ENCODE measurements around the gene DTNA. TPM values are rescaled to one million over a fixed set of nuclear protein-coding genes. Genes with fewer than 3 reads are reported as not detected.

DTNA gene
- total RNA-seq, 5 donors from 2014 or later (not counting 1 experiment from before 2014, with no cell fraction given), result 0.18 TPM; not detected in 4

GRCh38 chr18:34740724-34741123, 30.6 kb downstream of the DTNA start:
- H3K27ac ChIP-seq (ENCODE audit: low read length), result no peak overlapping the region
- H3K27ac Mint-ChIP-seq, result no peak overlapping the region
- no peaks in the 10 kb centered on the region for H3K36me3 ChIP-seq (ENCODE audit: control insufficient read depth in 2 of 2, extremely low read depth in 1 of 2, insufficient read depth in 1 of 2, low read length in 1 of 2)
- no peaks in the 10 kb centered on the region for H3K9me3 ChIP-seq
- H3K4me3 Mint-ChIP-seq, result no peak overlapping the region
- no peaks in the 10 kb centered on the region for H3K9me3 Mint-ChIP-seq
- POLR2A ChIA-PET, result no interaction called here
- DNase-seq (no peak), ATAC-seq (replicated peaks in 1 of 4) (no peak)
- no peaks in the 10 kb centered on the region for H3K36me3 Mint-ChIP-seq
- no peak overlapping the region for H3K4me3 ChIP-seq (ENCODE audit: control insufficient read depth in 1 of 2, extremely low read depth in 1 of 2, low read length in 1 of 2)
- WGBS (ENCODE audit: insufficient coverage), result no CpG with 5 or more reads among the region's 3 CpGs
- CTCF ChIA-PET, result no interaction called here
- no peaks in the 10 kb centered on the region for H3K4me1 ChIP-seq (ENCODE audit: control insufficient read depth in 1 of 2, extremely low read depth in 1 of 2, insufficient read depth in 2 of 2, low read length in 2 of 2)
- peaks cover 2 to 11% of the 10 kb centered on the region in 2 donors for H3K27me3 Mint-ChIP-seq
- H3K4me1 Mint-ChIP-seq, result no peaks in the 10 kb centered on the region
- no peaks in the 10 kb centered on the region for H3K27me3 ChIP-seq (replicated peaks in 1 of 2; ENCODE audit: control insufficient read depth in 2 of 2, extremely low read depth in 1 of 2, insufficient read depth in 2 of 2, low read length in 1 of 2)

GRCh38 chr18:34741401-34741800, 31.3 kb downstream of the DTNA start:
- WGBS (ENCODE audit: insufficient coverage), result 33% methylated on average over 1 of the region's 1 CpG
- ATAC-seq (replicated peaks in 1 of 4), result no peak

GRCh38 chr18:34742891-34743341, 32.8 kb downstream of the DTNA start:
- Histone ChIP-seq H3K36me3 (ENCODE audit: control insufficient read depth in 2 of 2, extremely low read depth in 1 of 2, insufficient read depth in 1 of 2, low read length in 1 of 2) (no peaks in the 10 kb centered on the region), H3K4me3 (ENCODE audit: control insufficient read depth in 1 of 2, extremely low read depth in 1 of 2, low read length in 1 of 2) (no peak overlapping the region), H3K9me3 (no peaks in the 10 kb centered on the region), H3K27me3 (replicated peaks in 1 of 2; ENCODE audit: control insufficient read depth in 2 of 2, extremely low read depth in 1 of 2, insufficient read depth in 2 of 2, low read length in 1 of 2) (no peaks in the 10 kb centered on the region), H3K27ac (ENCODE audit: low read length) (no peak overlapping the region), H3K4me1 (ENCODE audit: control insufficient read depth in 1 of 2, extremely low read depth in 1 of 2, insufficient read depth in 2 of 2, low read length in 2 of 2) (no peaks in the 10 kb centered on the region)
- DNase-seq (no peak), ATAC-seq (replicated peaks in 1 of 4) (no peak)
- Mint-ChIP-seq H3K4me3 (no peak overlapping the region), H3K36me3 (no peaks in the 10 kb centered on the region), H3K27me3 (peaks cover 2 to 8% of the 10 kb centered on the region in 2 donors), H3K27ac (no peak overlapping the region), H3K4me1 (no peaks in the 10 kb centered on the region), H3K9me3 (no peaks in the 10 kb centered on the region)
- 80% methylated on average over 2 of the region's 5 CpGs for WGBS (ENCODE audit: insufficient coverage)
- POLR2A ChIA-PET, result no interaction called here
- CTCF ChIA-PET, result no interaction called here

More at GRCh38 chr18:34741401-34741800, 31.3 kb downstream of the DTNA start:
- Mint-ChIP-seq H3K27me3 (peaks cover 2 to 8% of the 10 kb centered on the region in 2 donors), H3K9me3 (no peaks in the 10 kb centered on the region), H3K4me3 (no peak overlapping the region), H3K4me1 (no peaks in the 10 kb centered on the region), H3K27ac (no peak overlapping the region), H3K36me3 (no peaks in the 10 kb centered on the region)
- H3K27ac ChIP-seq (ENCODE audit: low read length), result no peak overlapping the region
- no peaks in the 10 kb centered on the region for H3K36me3 ChIP-seq (ENCODE audit: control insufficient read depth in 2 of 2, extremely low read depth in 1 of 2, insufficient read depth in 1 of 2, low read length in 1 of 2)
- DNase-seq, result no peak
- POLR2A ChIA-PET, result no interaction called here
- H3K27me3 ChIP-seq (replicated peaks in 1 of 2; ENCODE audit: control insufficient read depth in 2 of 2, extremely low read depth in 1 of 2, insufficient read depth in 2 of 2, low read length in 1 of 2), result no peaks in the 10 kb centered on the region
- CTCF ChIA-PET, result no interaction called here
- no peaks in the 10 kb centered on the region for H3K4me1 ChIP-seq (ENCODE audit: control insufficient read depth in 1 of 2, extremely low read depth in 1 of 2, insufficient read depth in 2 of 2, low read length in 2 of 2)
- no peaks in the 10 kb centered on the region for H3K9me3 ChIP-seq
- no peak overlapping the region for H3K4me3 ChIP-seq (ENCODE audit: control insufficient read depth in 1 of 2, extremely low read depth in 1 of 2, low read length in 1 of 2)

GRCh38 chr18:34744569-34744968, 34.5 kb downstream of the DTNA start:
- ChIA-PET CTCF (no interaction called here), POLR2A (no interaction called here)
- Mint-ChIP-seq H3K27me3 (peaks cover 0 to 8% of the 10 kb centered on the region in 2 donors), H3K36me3 (no peaks in the 10 kb centered on the region), H3K9me3 (no peaks in the 10 kb centered on the region), H3K27ac (no peak overlapping the region), H3K4me1 (no peaks in the 10 kb centered on the region), H3K4me3 (no peak overlapping the region)
- 86% methylated on average over 1 of the region's 4 CpGs for WGBS (ENCODE audit: insufficient coverage)
- Histone ChIP-seq H3K27me3 (replicated peaks in 1 of 2; ENCODE audit: control insufficient read depth in 2 of 2, extremely low read depth in 1 of 2, insufficient read depth in 2 of 2, low read length in 1 of 2) (no peaks in the 10 kb centered on the region), H3K27ac (ENCODE audit: low read length) (no peak overlapping the region), H3K4me1 (ENCODE audit: control insufficient read depth in 1 of 2, extremely low read depth in 1 of 2, insufficient read depth in 2 of 2, low read length in 2 of 2) (no peaks in the 10 kb centered on the region), H3K36me3 (ENCODE audit: control insufficient read depth in 2 of 2, extremely low read depth in 1 of 2, insufficient read depth in 1 of 2, low read length in 1 of 2) (no peaks in the 10 kb centered on the region), H3K4me3 (ENCODE audit: control insufficient read depth in 1 of 2, extremely low read depth in 1 of 2, low read length in 1 of 2) (no peak overlapping the region), H3K9me3 (no peaks in the 10 kb centered on the region)
- DNase-seq (no peak), ATAC-seq (replicated peaks in 1 of 4) (no peak)

GRCh38 chr18:34746614-34747013, 36.5 kb downstream of the DTNA start:
- H3K27me3 Mint-ChIP-seq, result peaks cover 0 to 10% of the 10 kb centered on the region in 2 donors
- Histone ChIP-seq H3K27ac (ENCODE audit: low read length) (no peak overlapping the region), H3K27me3 (replicated peaks in 1 of 2; ENCODE audit: control insufficient read depth in 2 of 2, extremely low read depth in 1 of 2, insufficient read depth in 2 of 2, low read length in 1 of 2) (no peaks in the 10 kb centered on the region), H3K4me3 (ENCODE audit: control insufficient read depth in 1 of 2, extremely low read depth in 1 of 2, low read length in 1 of 2) (no peak overlapping the region), H3K4me1 (ENCODE audit: control insufficient read depth in 1 of 2, extremely low read depth in 1 of 2, insufficient read depth in 2 of 2, low read length in 2 of 2) (no peaks in the 10 kb centered on the region), H3K36me3 (ENCODE audit: control insufficient read depth in 2 of 2, extremely low read depth in 1 of 2, insufficient read depth in 1 of 2, low read length in 1 of 2) (no peaks in the 10 kb centered on the region), H3K9me3 (no peaks in the 10 kb centered on the region)
- H3K36me3 Mint-ChIP-seq, result no peaks in the 10 kb centered on the region
- ChIA-PET CTCF (no interaction called here), POLR2A (no interaction called here)
- DNase-seq (no peak), ATAC-seq (replicated peaks in 1 of 4) (no peak)
- no peaks in the 10 kb centered on the region for H3K4me1 Mint-ChIP-seq
- H3K9me3 Mint-ChIP-seq, result no peaks in the 10 kb centered on the region
- H3K27ac Mint-ChIP-seq, result no peak overlapping the region
- 60% methylated on average over 1 of the region's 1 CpG for WGBS (ENCODE audit: insufficient coverage)
- no peak overlapping the region for H3K4me3 Mint-ChIP-seq

GRCh38 chr18:34749721-34750120, 39.6 kb downstream of the DTNA start:
- no peaks in the 10 kb centered on the region for H3K9me3 ChIP-seq
- H3K27ac ChIP-seq (ENCODE audit: low read length), result no peak overlapping the region
- DNase-seq, result no peak
- ATAC-seq (replicated peaks in 1 of 4), result no peak
- Mint-ChIP-seq H3K4me1 (no peaks in the 10 kb centered on the region), H3K9me3 (no peaks in the 10 kb centered on the region), H3K27me3 (peaks cover 6 to 22% of the 10 kb centered on the region in 2 donors), H3K27ac (no peak overlapping the region), H3K4me3 (no peak overlapping the region), H3K36me3 (no peaks in the 10 kb centered on the region)
- no peaks in the 10 kb centered on the region for H3K36me3 ChIP-seq (ENCODE audit: control insufficient read depth in 2 of 2, extremely low read depth in 1 of 2, insufficient read depth in 1 of 2, low read length in 1 of 2)
- ChIA-PET CTCF (interaction anchor here in 1 of 2 donors (0.6 kb wide), 1 partner anchor 664 kb away, joined by 3 read pairs; no protein-coding TSS in a partner anchor), POLR2A (interaction anchor here in 1 of 2 donors (0.6 kb wide), 1 partner anchor 9 kb away, joined by 4 read pairs; no protein-coding TSS in a partner anchor)
- no peaks in the 10 kb centered on the region for H3K4me1 ChIP-seq (ENCODE audit: control insufficient read depth in 1 of 2, extremely low read depth in 1 of 2, insufficient read depth in 2 of 2, low read length in 2 of 2)
- H3K27me3 ChIP-seq (replicated peaks in 1 of 2; ENCODE audit: control insufficient read depth in 2 of 2, extremely low read depth in 1 of 2, insufficient read depth in 2 of 2, low read length in 1 of 2), result no peaks in the 10 kb centered on the region
- no peak overlapping the region for H3K4me3 ChIP-seq (ENCODE audit: control insufficient read depth in 1 of 2, extremely low read depth in 1 of 2, low read length in 1 of 2)

- no peaks in the 10 kb centered on the region for H3K4me1 ChIP-seq (ENCODE audit: control insufficient read depth in 1 of 2, extremely low read depth in 1 of 2, insufficient read depth in 2 of 2, low read length in 2 of 2)
- Mint-ChIP-seq H3K36me3 (no peaks in the 10 kb centered on the region), H3K4me3 (no peak overlapping the region), H3K27me3 (peaks cover 8 to 21% of the 10 kb centered on the region in 2 donors), H3K4me1 (no peaks in the 10 kb centered on the region), H3K9me3 (no peaks in the 10 kb centered on the region), H3K27ac (no peak overlapping the region)
- ChIA-PET POLR2A (no interaction called here), CTCF (no interaction called here)
- no CpG with 5 or more reads among the region's 1 CpG for WGBS (ENCODE audit: insufficient coverage)
- no peak overlapping the region for H3K27ac ChIP-seq (ENCODE audit: low read length)
- H3K27me3 ChIP-seq (replicated peaks in 1 of 2; ENCODE audit: control insufficient read depth in 2 of 2, extremely low read depth in 1 of 2, insufficient read depth in 2 of 2, low read length in 1 of 2), result no peaks in the 10 kb centered on the region
- DNase-seq (no peak), ATAC-seq (replicated peaks in 1 of 4) (no peak)
- no peaks in the 10 kb centered on the region for H3K9me3 ChIP-seq
- H3K36me3 ChIP-seq (ENCODE audit: control insufficient read depth in 2 of 2, extremely low read depth in 1 of 2, insufficient read depth in 1 of 2, low read length in 1 of 2), result no peaks in the 10 kb centered on the region
- no peak overlapping the region for H3K4me3 ChIP-seq (ENCODE audit: control insufficient read depth in 1 of 2, extremely low read depth in 1 of 2, low read length in 1 of 2)
These were observed 42.0 kb downstream of the DTNA start for GRCh38 chr18:34752056-34752455.

Measured in T-cell (primary cell).